GM19328 (cell line): Measurements from ENCODE around the gene TBATA.
"Not testable (repeated sequence)": the region's sequence is repeated elsewhere in the genome, so short reads cannot be mapped to it uniquely, and the experiment has no call there.

ENCODE experiments used
- ATAC-seq: cut with Tn5 transposase; IDR thresholded peaks from one replicate; pipeline ENCODE4 v1.9.1; 2021; ENCODE audit warnings: mild to moderate bottlenecking, moderate library complexity; ENCODE audit not compliant: unreplicated experiment

The TBATA gene

GRCh38 chr10:70779511-70780369, 5.4 kb downstream of the TBATA start:
- no peak for ATAC-seq

- no peak for ATAC-seq
These were observed 6.1 kb downstream of the TBATA start for GRCh38 chr10:70779088-70779487.

- no peak for ATAC-seq
These were observed 6.8 kb downstream of the TBATA start for GRCh38 chr10:70778267-70778924.

GRCh38 chr10:70777063-70777875, 7.9 kb downstream of the TBATA start:
- ATAC-seq, result no peak

GRCh38 chr10:70776455-70777005, 8.6 kb downstream of the TBATA start:
- ATAC-seq, result no peak

- no peak for ATAC-seq
These were observed 9.3 kb downstream of the TBATA start for GRCh38 chr10:70775679-70776454.

- ATAC-seq, result no peak
These were observed 10.1 kb downstream of the TBATA start for GRCh38 chr10:70774810-70775678.

GRCh38 chr10:70773965-70774809, 11.0 kb downstream of the TBATA start:
- no peak for ATAC-seq

GRCh38 chr10:70773461-70773860, 11.7 kb downstream of the TBATA start:
- ATAC-seq, result no peak

- ATAC-seq, result no peak
These were observed 12.6 kb downstream of the TBATA start for GRCh38 chr10:70772627-70773026.

GRCh38 chr10:70771311-70772194, 13.6 kb downstream of the TBATA start:
- ATAC-seq, result no peak

- not testable (repeated sequence) for ATAC-seq
These were observed 14.7 kb downstream of the TBATA start for GRCh38 chr10:70770516-70770915.

GRCh38 chr10:70770001-70770400, 15.2 kb downstream of the TBATA start:
- ATAC-seq, result no peak

- no peak for ATAC-seq
These were observed 16.1 kb downstream of the TBATA start for GRCh38 chr10:70769121-70769520.

- ATAC-seq, result not testable (repeated sequence)
These were observed 17.0 kb downstream of the TBATA start for GRCh38 chr10:70768026-70768685.

- no peak for ATAC-seq
These were observed 19.2 kb downstream of the TBATA start for GRCh38 chr10:70765794-70766594.
